Naive thymus-derived CD4-positive, alpha-beta T cell (primary cell): ENCODE data around the gene AP3B1. TPM values are rescaled to one million over a fixed set of nuclear protein-coding genes. Genes with fewer than 3 reads are reported as not detected.

Experiments
- ATAC-seq: fragments of 150-1000 bp; cut with Tn5 transposase; 2 replicates; pipeline ENCODE4 v1.10.0; 2021; ENCODE audit warnings: mild to moderate bottlenecking, moderate library complexity
- CTCF ChIA-PET: fragments of 350-600 bp; sonication (Branson Sonifier 250); formaldehyde crosslinking; loops from one replicate; lab custom pipeline; 2021; ENCODE audit warnings: antibody characterized with exemption; lab: Charles Lee
- POLR2A ChIA-PET: fragments of 350-600 bp; sonication (Branson Sonifier 250); formaldehyde crosslinking; loops from one replicate; lab custom pipeline; 2021; ENCODE audit warnings: antibody characterized with exemption, inconsistent platforms; lab: Charles Lee
- DNase-seq, 9 donors: peaks; one replicate each; pipeline versions ENCODE4 v3.0.0 to v3.0.0-alpha.2; 2020 to 2022; ENCODE audit warnings: mixed read lengths in 1 of 9
- H3K27ac ChIP-seq: one replicate; pipeline ENCODE4 v1.7.0; 2013; ENCODE audit warnings: mild to moderate bottlenecking, low read depth, low read length, moderate library complexity
- H3K27me3 ChIP-seq, 2 donors: one replicate each; pipeline ENCODE4 v1.7.0; 2013; ENCODE audit warnings: low read length in 2 of 2, mild to moderate bottlenecking in 2 of 2, moderate library complexity in 2 of 2; ENCODE audit not compliant: control insufficient read depth in 2 of 2, insufficient read depth in 2 of 2
- H3K36me3 ChIP-seq, 3 experiments: 1 replicate in 2 of 3; 2 replicates in 1 of 3; pipeline ENCODE4 v1.7.0; 2013; ENCODE audit warnings: low read length in 3 of 3, mild to moderate bottlenecking in 3 of 3, moderate library complexity in 1 of 3; ENCODE audit not compliant: insufficient read depth in 3 of 3, control insufficient read depth in 2 of 3
- H3K4me1 ChIP-seq, 2 donors: one replicate each; pipeline ENCODE4 v1.7.0; 2013; ENCODE audit warnings: low read length in 2 of 2, mild to moderate bottlenecking in 2 of 2, moderate library complexity in 1 of 2; ENCODE audit not compliant: control insufficient read depth in 2 of 2, insufficient read depth in 2 of 2
- H3K4me3 ChIP-seq: 2 replicates; pipeline ENCODE4 v1.7.0; 2013; ENCODE audit warnings: mild to moderate bottlenecking, low read length
- H3K9me3 ChIP-seq, 3 experiments: 1 replicate in 2 of 3; 2 replicates in 1 of 3; pipeline ENCODE4 v1.7.0; 2013; ENCODE audit warnings: low read length in 3 of 3; ENCODE audit not compliant: control insufficient read depth in 2 of 3
- H3K27ac Mint-ChIP-seq, 9 donors: one replicate each; pipeline ENCODE4 v1.8.0; 2020 to 2022; ENCODE audit warnings: mixed read lengths in 9 of 9, mild to moderate bottlenecking in 8 of 9, moderate library complexity in 5 of 9, inconsistent platforms in 2 of 9
- H3K27me3 Mint-ChIP-seq, 5 donors: one replicate each; pipeline ENCODE4 v1.8.0; 2021 to 2022; ENCODE audit warnings: mixed read lengths in 5 of 5, mild to moderate bottlenecking in 1 of 5
- H3K36me3 Mint-ChIP-seq, 5 donors: one replicate each; pipeline ENCODE4 v1.8.0; 2020 to 2022; ENCODE audit warnings: mixed read lengths in 5 of 5, mild to moderate bottlenecking in 3 of 5, inconsistent platforms in 1 of 5
- H3K4me1 Mint-ChIP-seq, 7 donors: one replicate each; pipeline ENCODE4 v1.8.0; 2020 to 2022; ENCODE audit warnings: mixed read lengths in 7 of 7, mild to moderate bottlenecking in 3 of 7, inconsistent platforms in 1 of 7
- H3K4me3 Mint-ChIP-seq, 10 donors: one replicate each; pipeline ENCODE4 v1.8.0; 2020 to 2022; ENCODE audit warnings: mild to moderate bottlenecking in 10 of 10, mixed read lengths in 10 of 10, moderate library complexity in 6 of 10, inconsistent platforms in 2 of 10
- H3K9me3 Mint-ChIP-seq, 11 donors: one replicate each; pipeline ENCODE4 v1.8.0; 2020 to 2022; ENCODE audit warnings: mixed read lengths in 11 of 11, mild to moderate bottlenecking in 4 of 11, inconsistent platforms in 1 of 11, moderate library complexity in 1 of 11
- intact Hi-C, 2 donors: fragments of 100-400 bp; cut with micrococcal nuclease; formaldehyde crosslinking; loops; one replicate each; pipeline ENCODE4 v1.15.1; 2023
- polyA plus RNA-seq, 2 donors: library from polyadenylated mRNA; unstranded; fragments of 300-500 nt; fragmentation: Illumina TruSeq; gene quantifications; one replicate each; pipeline ENCODE4 v1.2.3, GENCODE V29; 2021
- total RNA-seq, 6 experiments: library from RNA in 5 of 6; stranded (reverse) in 5 of 6; gene quantifications; 1 replicate in 5 of 6; 2 replicates in 1 of 6; pipeline ENCODE4 v1.2.3 and lab custom pipeline; 2021 to 2026

AP3B1 gene
- total and polyA plus RNA-seq, 7 experiments from 2014 or later: 28.3 to 45.0 (median 32.8) TPM

DNA sequence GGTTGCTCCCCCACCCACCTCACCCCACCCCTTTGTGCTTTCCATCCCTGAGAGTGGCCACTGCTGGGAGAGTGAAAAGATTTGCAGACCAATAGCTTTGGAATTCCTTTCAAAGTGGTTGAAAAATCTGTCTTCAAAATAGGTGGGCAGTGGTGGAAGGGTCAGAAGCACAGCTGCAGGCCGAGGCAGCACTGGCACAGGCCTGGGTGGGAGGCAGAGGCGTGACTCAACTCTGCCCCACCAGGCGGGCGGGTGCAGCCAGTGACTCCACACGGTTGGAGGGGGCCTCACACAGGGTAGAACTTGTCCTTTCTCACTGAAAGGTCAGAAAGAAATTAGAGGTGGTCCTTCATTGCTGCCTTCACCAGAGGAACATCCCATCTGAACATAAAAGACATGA is 303.4 kb downstream of the AP3B1 start:
- intact Hi-C loops: no loop called here
- no peak for DNase-seq
- H3K4me3 ChIP-seq: no peak overlapping the region
- CTCF ChIA-PET: no interaction called here
- H3K4me1 ChIP-seq: no peaks in the 10 kb centered on the region
- H3K27ac ChIP-seq: no peak overlapping the region
- H3K9me3 ChIP-seq: no peaks in the 10 kb centered on the region
- POLR2A ChIA-PET: no interaction called here
- no peaks in the 10 kb centered on the region for H3K27me3 ChIP-seq
- Mint-ChIP-seq H3K27ac (no peak overlapping the region), H3K4me1 (no peaks in the 10 kb centered on the region), H3K36me3 (peaks cover 0 to 29% (median 4%) of the 10 kb centered on the region in 5 donors), H3K9me3 (no peaks in the 10 kb centered on the region), H3K4me3 (no peak overlapping the region), H3K27me3 (no peaks in the 10 kb centered on the region)
- H3K36me3 ChIP-seq: peaks cover 0 to 6% (median 0%) of the 10 kb centered on the region in 3 experiments
- no peak for ATAC-seq

DNA sequence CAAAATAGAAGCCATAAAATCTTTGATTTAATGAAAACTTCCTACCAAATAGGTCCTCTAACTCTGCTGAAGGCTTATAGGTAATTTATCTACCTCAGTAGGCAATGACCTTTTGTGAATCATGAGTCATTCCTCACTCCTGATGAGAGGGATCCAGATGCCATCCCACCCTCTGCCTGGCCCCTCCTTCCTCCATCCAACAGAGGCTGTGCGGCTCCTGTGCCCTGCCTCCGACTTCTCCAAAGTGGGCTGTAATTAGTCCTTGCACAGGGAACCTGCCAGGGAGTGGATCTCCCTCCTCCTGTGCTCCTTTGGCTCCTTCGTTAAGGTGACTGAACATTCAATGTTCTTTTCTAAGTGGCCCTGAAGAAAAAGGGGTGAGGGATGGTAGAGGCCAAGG is 304.5 kb downstream of the AP3B1 start:
- H3K27me3 ChIP-seq: no peaks in the 10 kb centered on the region
- no peak overlapping the region for H3K27ac ChIP-seq
- Mint-ChIP-seq H3K27me3 (no peaks in the 10 kb centered on the region), H3K36me3 (peaks cover 0 to 21% (median 4%) of the 10 kb centered on the region in 5 donors), H3K9me3 (no peaks in the 10 kb centered on the region), H3K4me1 (no peaks in the 10 kb centered on the region), H3K27ac (peak overlapping the region in 2 of 9 donors; percentile 59 to 79), H3K4me3 (no peak overlapping the region)
- ATAC-seq (no peak), DNase-seq (no peak)
- H3K36me3 ChIP-seq: peaks cover 0 to 6% (median 0%) of the 10 kb centered on the region in 3 experiments
- intact Hi-C loops: no loop called here
- H3K4me3 ChIP-seq: no peak overlapping the region
- no peaks in the 10 kb centered on the region for H3K4me1 ChIP-seq
- ChIA-PET POLR2A (no interaction called here), CTCF (no interaction called here)
- H3K9me3 ChIP-seq: no peaks in the 10 kb centered on the region

DNA sequence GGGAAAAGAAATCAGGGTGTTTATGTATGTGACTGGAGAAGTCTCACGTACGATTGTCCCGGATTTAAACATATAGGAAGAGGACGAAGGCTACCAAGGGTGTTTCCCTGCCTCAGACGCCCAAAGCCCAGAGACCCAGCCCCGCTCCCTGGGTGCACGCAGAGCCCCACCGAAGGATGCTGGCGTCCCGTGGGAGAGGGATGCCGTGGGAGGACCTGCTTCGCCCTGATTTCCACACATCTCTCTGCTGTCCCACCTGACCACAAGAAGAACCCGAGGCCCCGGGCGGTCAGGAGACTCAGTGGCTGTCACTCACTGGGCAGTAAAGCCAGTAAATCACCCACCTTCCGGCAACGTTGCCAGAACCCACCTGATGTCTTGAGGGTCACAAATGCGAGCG is 306.5 kb downstream of the AP3B1 start:
- ChIA-PET POLR2A (no interaction called here), CTCF (no interaction called here)
- Histone ChIP-seq H3K4me3 (no peak overlapping the region), H3K9me3 (no peaks in the 10 kb centered on the region), H3K27ac (no peak overlapping the region), H3K4me1 (no peaks in the 10 kb centered on the region), H3K36me3 (peaks cover 0 to under 1% (median 0%) of the 10 kb centered on the region in 3 experiments), H3K27me3 (no peaks in the 10 kb centered on the region)
- Mint-ChIP-seq H3K9me3 (no peaks in the 10 kb centered on the region), H3K4me3 (no peak overlapping the region), H3K27me3 (peaks cover 0 to 5% (median 0%) of the 10 kb centered on the region in 5 donors), H3K4me1 (no peaks in the 10 kb centered on the region), H3K36me3 (peaks cover 0 to 13% (median 2%) of the 10 kb centered on the region in 5 donors), H3K27ac (no peak overlapping the region)
- intact Hi-C loops: no loop called here
- DNase-seq (no peak), ATAC-seq (no peak)

- H3K36me3 ChIP-seq: no peaks in the 10 kb centered on the region
- peaks cover 0 to 7% (median 0%) of the 10 kb centered on the region in 5 donors for H3K36me3 Mint-ChIP-seq
- no peak overlapping the region for H3K4me3 ChIP-seq
- DNase-seq (no peak), ATAC-seq (no peak)
- H3K4me3 Mint-ChIP-seq: no peak overlapping the region
- H3K4me1 ChIP-seq: no peaks in the 10 kb centered on the region
- no peaks in the 10 kb centered on the region for H3K9me3 Mint-ChIP-seq
- no peak overlapping the region for H3K27ac ChIP-seq
- ChIA-PET CTCF (no interaction called here), POLR2A (no interaction called here)
- no peaks in the 10 kb centered on the region for H3K4me1 Mint-ChIP-seq
- no peaks in the 10 kb centered on the region for H3K27me3 ChIP-seq
- peaks cover 0 to 11% (median 0%) of the 10 kb centered on the region in 5 donors for H3K27me3 Mint-ChIP-seq
- H3K9me3 ChIP-seq: no peaks in the 10 kb centered on the region
- peak overlapping the region in 2 of 9 donors; percentile 6 to 74 for H3K27ac Mint-ChIP-seq
- intact Hi-C loops: no loop called here
Observed at GRCh38 chr5:77987331-77987730, 307.2 kb downstream of the AP3B1 start.

GRCh38 chr5:77986261-77986660 is 308.2 kb downstream of the AP3B1 start:
- H3K4me3 Mint-ChIP-seq: no peak overlapping the region

DNA sequence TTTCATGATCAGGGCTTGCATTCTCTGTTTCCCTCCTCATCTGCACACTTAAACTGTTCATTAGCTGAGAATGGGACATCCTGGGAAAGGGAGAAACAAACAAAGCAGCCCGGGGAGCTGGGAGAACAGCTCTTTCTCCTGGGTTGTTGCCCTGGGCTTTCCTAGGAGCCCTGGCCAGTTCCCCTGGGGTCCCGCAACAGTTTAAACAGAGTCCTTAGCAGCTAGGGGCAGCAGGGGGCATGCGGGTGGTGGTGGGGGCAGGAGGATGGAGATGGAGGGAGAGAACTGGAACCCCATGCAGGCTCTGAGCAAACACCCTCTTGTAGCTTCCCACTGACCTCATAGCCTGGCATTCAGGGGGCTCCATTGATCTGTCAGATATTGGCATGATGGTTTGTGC is 309.3 kb downstream of the AP3B1 start:
- no peak overlapping the region for H3K27ac Mint-ChIP-seq
- POLR2A ChIA-PET: interaction anchor here (0.6 kb wide), 1 partner anchor 310 kb away, joined by 5 read pairs; no protein-coding TSS in a partner anchor

More at GRCh38 chr5:77986261-77986660, 308.2 kb downstream of the AP3B1 start:
- CTCF ChIA-PET: no interaction called here
- H3K36me3 Mint-ChIP-seq: peaks cover 0 to 6% (median 0%) of the 10 kb centered on the region in 5 donors
- no peak overlapping the region for H3K27ac Mint-ChIP-seq
- POLR2A ChIA-PET: no interaction called here
- H3K27me3 Mint-ChIP-seq: peaks cover 0 to 18% (median 3%) of the 10 kb centered on the region in 5 donors
- Histone ChIP-seq H3K4me3 (no peak overlapping the region), H3K36me3 (no peaks in the 10 kb centered on the region), H3K27ac (no peak overlapping the region), H3K4me1 (no peaks in the 10 kb centered on the region), H3K27me3 (no peaks in the 10 kb centered on the region), H3K9me3 (no peaks in the 10 kb centered on the region)
- DNase-seq (no peak), ATAC-seq (no peak)
- H3K4me1 Mint-ChIP-seq: no peaks in the 10 kb centered on the region
- no peaks in the 10 kb centered on the region for H3K9me3 Mint-ChIP-seq
- intact Hi-C loops: no loop called here

GRCh38 chr5:77984587-77984986 is 309.9 kb downstream of the AP3B1 start:
- no peak for DNase-seq
- Histone ChIP-seq H3K27me3 (no peaks in the 10 kb centered on the region), H3K27ac (no peak overlapping the region), H3K9me3 (no peaks in the 10 kb centered on the region), H3K36me3 (no peaks in the 10 kb centered on the region), H3K4me3 (no peak overlapping the region), H3K4me1 (no peaks in the 10 kb centered on the region)
- Mint-ChIP-seq H3K27ac (no peak overlapping the region), H3K4me3 (no peak overlapping the region), H3K36me3 (peaks cover 0 to 6% (median 0%) of the 10 kb centered on the region in 5 donors), H3K27me3 (peaks cover 7 to 27% (median 13%) of the 10 kb centered on the region in 5 donors), H3K9me3 (no peaks in the 10 kb centered on the region), H3K4me1 (no peaks in the 10 kb centered on the region)
- CTCF ChIA-PET: interaction anchor here (0.8 kb wide), 1 partner anchor 10 kb away, joined by 3 read pairs; no protein-coding TSS in a partner anchor
- POLR2A ChIA-PET: no interaction called here
- intact Hi-C loops: no loop called here
- no peak for ATAC-seq

More for the DNA sequence above, 309.3 kb downstream of the AP3B1 start:
- no peaks in the 10 kb centered on the region for H3K4me1 Mint-ChIP-seq
- no peak overlapping the region for H3K4me3 Mint-ChIP-seq
- CTCF ChIA-PET: interaction anchor here (0.6 to 0.8 kb wide), 2 partner anchors 11 to 180 kb away, joined by 3 read pairs; no protein-coding TSS in a partner anchor
- no peak for ATAC-seq
- peaks cover 0 to 6% (median 0%) of the 10 kb centered on the region in 5 donors for H3K36me3 Mint-ChIP-seq
- no peaks in the 10 kb centered on the region for H3K4me1 ChIP-seq
- no peak overlapping the region for H3K27ac ChIP-seq
- DNase-seq: no peak
- H3K27me3 Mint-ChIP-seq: peaks cover under 1 to 21% (median 6%) of the 10 kb centered on the region in 5 donors
- no peaks in the 10 kb centered on the region for H3K9me3 Mint-ChIP-seq
- no peak overlapping the region for H3K4me3 ChIP-seq
- no peaks in the 10 kb centered on the region for H3K36me3 ChIP-seq
- no peaks in the 10 kb centered on the region for H3K9me3 ChIP-seq
- H3K27me3 ChIP-seq: no peaks in the 10 kb centered on the region
- intact Hi-C loops: no loop called here
